ENCODE measurements around the gene VMAC. TPM values are rescaled to one million over a fixed set of nuclear protein-coding genes. Genes with fewer than 3 reads are reported as not detected.

VMAC gene
- total RNA-seq, 1 experiment from 2014 or later = 1.7 TPM

GRCh38 chr19:5931251-5931650 lies 26.6 kb downstream of the VMAC start:
- no peak for DNase-seq (ENCODE audit: low read depth)

GRCh38 chr19:5932146-5932545 lies 27.5 kb downstream of the VMAC start:
- DNase-seq (ENCODE audit: low read depth) = no peak

GRCh38 chr19:5932609-5933262 lies 28.1 kb downstream of the VMAC start:
- DNase-seq (ENCODE audit: low read depth) = no peak

GRCh38 chr19:5933391-5934068 lies 28.9 kb downstream of the VMAC start:
- DNase-seq (ENCODE audit: low read depth) = no peak

GRCh38 chr19:5934069-5934401 lies 29.4 kb downstream of the VMAC start:
- DNase-seq (ENCODE audit: low read depth) = no peak

- DNase-seq (ENCODE audit: low read depth) = no peak
These were observed 30.3 kb downstream of the VMAC start for GRCh38 chr19:5934774-5935472.

GRCh38 chr19:5935473-5936291 lies 31.0 kb downstream of the VMAC start:
- DNase-seq (ENCODE audit: low read depth) = no peak

- DNase-seq (ENCODE audit: low read depth) = no peak
These were observed 31.6 kb downstream of the VMAC start for GRCh38 chr19:5936292-5936592.

GRCh38 chr19:5937550-5937949 lies 32.9 kb downstream of the VMAC start:
- no peak for DNase-seq (ENCODE audit: low read depth)

- DNase-seq (ENCODE audit: low read depth) = no peak
These were observed 35.9 kb downstream of the VMAC start for GRCh38 chr19:5940260-5941208.

- DNase-seq (ENCODE audit: low read depth) = no peak
These were observed 37.0 kb downstream of the VMAC start for GRCh38 chr19:5941673-5942072.

GRCh38 chr19:5943045-5943444 lies 38.4 kb downstream of the VMAC start:
- no peak for DNase-seq (ENCODE audit: low read depth)

- DNase-seq (ENCODE audit: low read depth) = no peak
These were observed 39.0 kb downstream of the VMAC start for GRCh38 chr19:5943623-5944022.

GRCh38 chr19:5947435-5947834 lies 42.8 kb downstream of the VMAC start:
- no peak for DNase-seq (ENCODE audit: low read depth)

GRCh38 chr19:5948752-5949564 lies 44.3 kb downstream of the VMAC start:
- no peak for DNase-seq (ENCODE audit: low read depth)

- no peak for DNase-seq (ENCODE audit: low read depth)
These were observed 45.2 kb downstream of the VMAC start for GRCh38 chr19:5949792-5950305.

GRCh38 chr19:5950741-5951140 lies 46.1 kb downstream of the VMAC start:
- no peak for DNase-seq (ENCODE audit: low read depth)

GRCh38 chr19:5951338-5951861 lies 46.7 kb downstream of the VMAC start:
- no peak for DNase-seq (ENCODE audit: low read depth)

GRCh38 chr19:5952193-5953029 lies 47.7 kb downstream of the VMAC start:
- DNase-seq (ENCODE audit: low read depth) = no peak

Measured in Daoy (cell line).